Retina (tissue), 1 donor: Measurements from ENCODE around the gene SP1.
"Not testable (repeated sequence)": the region's sequence is repeated elsewhere in the genome, so short reads cannot be mapped to it uniquely, and the experiment has no call there.

ENCODE experiments used
- DNase-seq: peaks from one replicate; pipeline ENCODE4 v3.0.0-alpha.2; 2016

The SP1 gene

GRCh38 chr12:53414756-53415417 is 34.9 kb downstream of the SP1 start:
- no peak for DNase-seq

- DNase-seq, result not testable (repeated sequence)
Observed at GRCh38 chr12:53415752-53416389, 35.9 kb downstream of the SP1 start.

- not testable (repeated sequence) for DNase-seq
Observed at GRCh38 chr12:53417291-53417816, 37.4 kb downstream of the SP1 start.

GRCh38 chr12:53418221-53418620 is 38.2 kb downstream of the SP1 start:
- DNase-seq, result no peak

- DNase-seq, result no peak
Observed at GRCh38 chr12:53419756-53420155, 39.8 kb downstream of the SP1 start.

- not testable (repeated sequence) for DNase-seq
Observed at GRCh38 chr12:53422247-53422646, 42.3 kb downstream of the SP1 start.

- no peak for DNase-seq
Observed at GRCh38 chr12:53423597-53423996, 43.6 kb downstream of the SP1 start, which contains the start of gene AMHR2. TSS of gene AMHR2 (plus strand) at chr12:53423855. CDS start at chr12:53423935, 80 bp downstream.

GRCh38 chr12:53424626-53425514 is 44.9 kb downstream of the SP1 start:
- no peak for DNase-seq

- DNase-seq, result no peak
Observed at GRCh38 chr12:53425515-53426150, 45.7 kb downstream of the SP1 start.

- no peak for DNase-seq
Observed at GRCh38 chr12:53427905-53428594, 48.1 kb downstream of the SP1 start.

- DNase-seq, result no peak
Observed at GRCh38 chr12:53428741-53429140, 48.8 kb downstream of the SP1 start.

- no peak for DNase-seq
Observed at GRCh38 chr12:53430116-53430515, 50.1 kb downstream of the SP1 start.

GRCh38 chr12:53431187-53431586 is 51.2 kb downstream of the SP1 start:
- no peak for DNase-seq

- DNase-seq, result not testable (repeated sequence)
Observed at GRCh38 chr12:53435326-53435725, 55.4 kb downstream of the SP1 start.

- DNase-seq, result not testable (repeated sequence)
Observed at GRCh38 chr12:53439582-53439981, 59.6 kb downstream of the SP1 start.

GRCh38 chr12:53441040-53441833 is 61.3 kb downstream of the SP1 start, which contains the start of gene PRR13:
TSS of gene PRR13 (plus strand) at chr12:53441734. CDS start at chr12:53442715, 981 bp downstream.
- DNase-seq, result peak; percentile 91

GRCh38 chr12:53443955-53444354 is 64.0 kb downstream of the SP1 start:
- no peak for DNase-seq

- not testable (repeated sequence) for DNase-seq
Observed at GRCh38 chr12:53444593-53445325, 64.8 kb downstream of the SP1 start.

GRCh38 chr12:53450936-53451335 is 71.0 kb downstream of the SP1 start:
- no peak for DNase-seq

GRCh38 chr12:53451661-53452158 is 71.7 kb downstream of the SP1 start, which contains the start of gene PCBP2:
TSS of gene PCBP2 (plus strand) at chr12:53452102. CDS start at chr12:53454801, 2,699 bp downstream.
- DNase-seq, result peak; percentile 96
